DMS79 treated with DMSO at 0.1 percent for 48 hours (cell line): ENCODE data around the gene PRKCH.
"Not testable (repeated sequence)": the region's sequence is repeated elsewhere in the genome, so short reads cannot be mapped to it uniquely, and the experiment has no call there.

Source experiments
- DNase-seq: peaks from one replicate; lab custom pipeline; 2025; lab: John Stamatoyannopoulos, UW

PRKCH gene

GRCh38 chr14:61459229-61459628 lies 137.8 kb downstream of the PRKCH start:
- DNase-seq: no peak

GRCh38 chr14:61460063-61460462 lies 138.7 kb downstream of the PRKCH start:
- DNase-seq: no peak

GRCh38 chr14:61460718-61461611 lies 139.6 kb downstream of the PRKCH start:
- peak; percentile 35 for DNase-seq

- peak; percentile 90 for DNase-seq
Measured at GRCh38 chr14:61461808-61462275, 140.5 kb downstream of the PRKCH start.

- no peak for DNase-seq
Measured at GRCh38 chr14:61462566-61463193, 141.3 kb downstream of the PRKCH start.

DNA sequence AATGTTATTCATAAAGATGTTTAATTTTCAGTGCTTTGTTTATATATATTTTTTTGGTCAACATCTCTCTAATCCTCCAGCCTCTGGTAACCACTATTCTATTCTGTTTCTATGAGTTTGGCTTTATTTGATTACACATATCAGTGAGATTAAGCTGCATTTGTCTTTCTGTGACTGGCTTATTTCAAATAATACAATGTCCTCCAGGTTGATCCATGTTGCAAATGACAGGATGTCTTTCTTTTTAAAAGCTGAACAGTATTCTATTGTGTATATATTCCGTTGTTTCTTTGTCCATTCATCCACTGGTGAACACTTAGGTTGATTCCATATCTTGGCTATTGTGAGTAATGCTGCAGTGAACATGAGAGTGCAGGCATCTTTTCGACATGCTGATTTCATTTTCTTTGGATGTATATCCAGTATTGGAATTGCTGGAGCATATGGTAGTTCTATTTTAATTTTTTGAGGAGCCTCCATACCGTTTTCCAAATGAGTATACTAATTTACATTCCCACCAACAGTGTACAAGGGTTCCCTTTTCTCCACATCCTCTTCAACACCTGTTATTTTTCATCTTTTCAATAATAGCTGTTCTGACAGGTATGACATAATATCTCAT lies 142.4 kb downstream of the PRKCH start:
- DNase-seq: no peak

DNA sequence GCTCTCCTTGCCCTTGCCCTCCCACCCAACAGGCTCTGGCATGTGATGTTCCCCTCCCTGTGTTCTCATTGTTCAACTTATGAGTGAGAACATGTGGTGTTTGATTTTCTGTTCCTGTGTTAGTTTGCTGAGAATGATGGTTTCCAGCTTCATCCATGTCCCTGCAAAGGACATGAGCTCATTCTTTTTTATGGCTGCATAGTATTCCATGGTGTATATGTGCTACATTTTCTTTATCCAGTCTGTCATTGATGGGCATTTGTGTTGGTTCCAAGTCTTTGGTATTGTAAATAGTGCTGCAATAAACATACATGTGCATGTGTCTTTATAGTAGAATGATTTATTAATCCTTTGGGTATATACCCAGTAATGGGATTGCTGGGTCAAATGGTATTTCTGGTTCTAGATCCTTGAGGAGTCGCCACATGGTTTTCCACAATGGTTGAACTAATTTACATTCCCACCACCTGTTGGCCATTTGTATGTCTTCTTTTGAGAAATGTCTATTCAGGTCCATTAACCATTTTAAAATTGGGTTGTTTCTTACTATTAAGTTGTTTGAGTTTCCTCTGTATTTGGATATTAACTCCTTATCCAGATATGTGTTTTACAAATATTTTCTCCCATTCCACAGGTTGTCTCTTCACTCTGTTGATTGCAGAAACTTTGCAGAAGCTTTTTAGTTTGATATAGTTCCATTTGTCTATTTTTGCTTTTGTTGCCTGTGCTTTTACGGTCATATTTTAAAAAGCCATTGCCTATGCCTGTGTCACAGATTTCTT lies 143.4 kb downstream of the PRKCH start:
- DNase-seq: not testable (repeated sequence)

GRCh38 chr14:61466249-61466904 lies 145.0 kb downstream of the PRKCH start:
- no peak for DNase-seq

DNA sequence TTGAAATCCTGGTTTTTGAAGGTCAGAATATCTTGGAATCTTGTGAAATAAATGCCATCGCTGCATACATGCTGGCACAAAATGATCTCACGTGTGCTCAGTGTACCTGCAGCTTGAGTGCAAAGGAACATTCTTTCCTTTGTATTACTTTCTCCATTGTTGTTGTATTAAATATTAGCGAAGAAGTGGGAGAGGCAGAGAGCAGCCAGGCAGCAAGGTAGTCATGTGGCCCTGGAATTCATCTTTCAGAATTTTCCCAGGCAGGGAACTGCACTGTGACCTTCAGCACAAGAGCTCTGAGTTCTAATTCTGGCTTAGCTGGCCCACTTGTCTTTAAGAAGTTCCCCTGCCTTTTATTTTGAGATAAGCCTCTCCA lies 145.5 kb downstream of the PRKCH start:
- no peak for DNase-seq

- no peak for DNase-seq
Measured at GRCh38 chr14:61467296-61467695, 145.9 kb downstream of the PRKCH start.

- DNase-seq: no peak
Measured at GRCh38 chr14:61468063-61468825, 146.9 kb downstream of the PRKCH start.

- DNase-seq: no peak
Measured at GRCh38 chr14:61469781-61470180, 148.4 kb downstream of the PRKCH start.

DNA sequence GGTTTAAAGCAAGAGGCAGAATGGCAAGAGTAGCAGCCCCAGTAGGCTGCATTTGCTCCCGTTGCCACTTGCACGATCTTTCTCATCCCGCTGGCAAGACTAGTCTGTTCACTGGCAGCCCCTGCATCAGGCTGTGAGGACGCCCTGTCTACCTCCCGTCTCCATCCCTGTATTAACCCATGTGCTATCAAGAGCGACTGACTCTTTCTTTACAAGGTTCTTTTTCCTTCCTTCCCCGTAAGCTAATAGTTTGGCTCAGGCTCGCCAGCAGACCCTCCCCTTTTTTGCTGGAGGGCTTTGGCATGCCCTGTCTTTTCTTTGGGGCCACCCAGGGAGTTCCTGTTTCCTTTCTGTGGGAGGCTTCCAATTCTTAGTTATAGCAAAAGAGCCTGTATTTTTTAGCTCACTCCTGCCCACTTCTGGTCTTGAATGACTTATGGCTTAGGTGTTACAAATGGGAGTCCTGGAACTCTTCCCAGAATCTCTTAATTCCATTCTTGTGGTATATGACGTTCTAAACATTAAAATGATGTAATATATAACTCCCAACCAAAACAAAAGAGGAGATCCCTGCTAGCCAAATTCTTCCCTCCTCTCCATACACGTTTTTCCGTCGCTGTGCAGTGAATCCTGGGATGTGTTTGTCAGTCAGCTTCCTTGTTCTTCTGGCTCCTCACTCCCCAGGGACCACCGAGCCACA lies 149.0 kb downstream of the PRKCH start:
- peak; percentile 73 for DNase-seq

DNA sequence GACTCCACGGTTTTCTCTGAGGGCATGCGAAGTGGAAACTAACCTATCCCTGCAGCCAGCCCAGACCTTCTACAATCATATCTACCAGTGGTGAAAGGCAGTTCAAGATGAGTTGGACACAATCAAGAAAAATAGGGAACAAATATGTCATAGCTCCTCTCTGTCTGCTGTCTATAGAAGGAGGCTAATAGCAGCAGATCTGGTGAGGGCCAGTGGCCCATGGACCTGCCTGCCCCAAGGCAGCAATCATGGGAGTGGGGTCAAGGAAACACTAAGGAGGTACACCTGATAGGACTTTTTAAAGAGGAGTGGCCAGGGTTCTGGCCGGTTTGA lies 149.5 kb downstream of the PRKCH start:
- no peak for DNase-seq

DNA sequence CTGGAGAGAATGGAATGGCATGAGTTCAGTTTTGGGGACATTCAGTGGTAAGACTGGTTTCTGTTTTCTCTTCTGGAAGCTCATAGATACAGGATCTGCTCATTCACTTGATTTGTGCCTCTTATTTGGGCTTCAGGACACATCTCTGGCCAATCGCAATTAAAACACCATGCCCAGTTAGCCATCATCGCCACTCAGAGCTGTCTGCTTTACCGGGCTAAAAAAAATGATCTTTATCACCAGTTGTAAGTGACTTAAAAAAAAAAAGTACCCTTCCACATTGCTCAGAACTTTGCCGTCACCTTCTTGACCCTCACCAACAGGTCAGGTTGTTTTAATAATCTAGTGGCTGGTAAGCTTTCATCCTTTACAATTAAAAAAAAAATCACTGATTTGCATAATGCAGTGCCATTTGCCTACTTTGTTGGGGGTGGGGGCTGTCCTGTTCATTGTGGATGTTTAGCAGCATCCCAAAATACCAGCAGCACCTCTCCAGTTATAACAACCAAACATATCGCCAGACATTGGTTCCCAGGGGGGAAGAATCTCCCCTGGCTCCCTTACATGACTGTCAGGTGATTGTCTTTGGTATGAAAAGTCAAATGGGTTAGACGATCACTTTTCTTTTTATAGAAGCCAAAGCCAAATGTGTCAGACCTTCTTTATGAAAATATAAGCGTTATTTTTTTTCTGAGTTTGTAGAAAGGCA lies 150.1 kb downstream of the PRKCH start:
- DNase-seq: no peak

- DNase-seq: no peak
Measured at GRCh38 chr14:61472011-61472672, 150.8 kb downstream of the PRKCH start.

DNA sequence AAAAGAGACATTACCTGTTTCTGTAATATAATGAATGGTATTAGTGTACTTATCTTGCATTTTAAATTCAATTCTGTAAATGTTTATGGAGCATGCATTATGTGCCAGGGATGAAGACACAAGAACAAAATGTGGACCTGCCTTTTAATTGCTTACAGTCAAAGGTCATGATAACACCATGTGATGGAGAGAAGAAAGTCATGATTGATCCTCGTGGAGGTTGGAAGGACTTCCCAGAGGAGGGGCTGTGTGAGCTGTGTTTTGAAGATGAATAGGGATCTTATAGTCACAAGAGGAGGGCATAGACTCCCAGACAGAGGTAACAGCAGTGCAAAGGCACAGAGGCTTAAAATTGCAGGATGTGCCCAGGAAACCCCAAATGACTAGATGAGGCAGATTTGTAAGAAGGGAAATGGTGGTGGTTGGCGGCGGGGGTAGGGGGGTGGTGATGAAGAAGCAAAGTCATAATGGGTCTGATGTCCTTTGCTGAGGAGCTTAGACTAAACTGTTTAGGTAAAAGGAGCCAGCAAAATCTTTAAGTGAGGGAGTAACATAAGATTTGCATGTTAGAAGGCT lies 151.5 kb downstream of the PRKCH start:
- DNase-seq: no peak

GRCh38 chr14:61474015-61474414 lies 152.6 kb downstream of the PRKCH start:
- no peak for DNase-seq

- DNase-seq: no peak
Measured at GRCh38 chr14:61474701-61475100, 153.3 kb downstream of the PRKCH start.
